HG03139 (cell line): ENCODE measurements around the gene PUS1.
"Not testable (repeated sequence)": the region's sequence is repeated elsewhere in the genome, so short reads cannot be mapped to it uniquely, and the experiment has no call there.

ENCODE experiments used
- ATAC-seq: cut with Tn5 transposase; IDR thresholded peaks from one replicate; pipeline ENCODE4 v1.9.1; 2021; ENCODE audit not compliant: unreplicated experiment

Gene PUS1

GRCh38 chr12:131959641-131960589 lies 30.8 kb downstream of the PUS1 start:
- no peak for ATAC-seq

GRCh38 chr12:131960590-131961325 lies 31.7 kb downstream of the PUS1 start:
- ATAC-seq: not testable (repeated sequence)

- ATAC-seq: not testable (repeated sequence)
Measured at GRCh38 chr12:131961328-131961727, 32.3 kb downstream of the PUS1 start.

- no peak for ATAC-seq
Measured at GRCh38 chr12:131962069-131962468, 33.0 kb downstream of the PUS1 start.

- ATAC-seq: no peak
Measured at GRCh38 chr12:131963381-131963780, 34.3 kb downstream of the PUS1 start.

GRCh38 chr12:131965073-131965472 lies 36.0 kb downstream of the PUS1 start:
- no peak for ATAC-seq

GRCh38 chr12:131971226-131971625 lies 42.1 kb downstream of the PUS1 start:
- ATAC-seq: no peak

- ATAC-seq: no peak
Measured at GRCh38 chr12:131975228-131975627, 46.2 kb downstream of the PUS1 start.

- ATAC-seq: no peak
Measured at GRCh38 chr12:131979606-131980005, 50.5 kb downstream of the PUS1 start.

GRCh38 chr12:131980263-131980662 lies 51.2 kb downstream of the PUS1 start:
- ATAC-seq: no peak

- ATAC-seq: no peak
Measured at GRCh38 chr12:131981388-131981787, 52.3 kb downstream of the PUS1 start.

GRCh38 chr12:131982041-131982440 lies 53.0 kb downstream of the PUS1 start:
- ATAC-seq: no peak

- no peak for ATAC-seq
Measured at GRCh38 chr12:131983026-131983425, 54.0 kb downstream of the PUS1 start.

GRCh38 chr12:131983554-131983953 lies 54.5 kb downstream of the PUS1 start:
- ATAC-seq: no peak

- no peak for ATAC-seq
Measured at GRCh38 chr12:131984334-131984733, 55.3 kb downstream of the PUS1 start.

- ATAC-seq: not testable (repeated sequence)
Measured at GRCh38 chr12:131985510-131985875, 56.4 kb downstream of the PUS1 start.

- ATAC-seq: no peak
Measured at GRCh38 chr12:131986361-131986760, 57.3 kb downstream of the PUS1 start.

GRCh38 chr12:131986910-131987309 lies 57.8 kb downstream of the PUS1 start:
- no peak for ATAC-seq

GRCh38 chr12:131987552-131987951 lies 58.5 kb downstream of the PUS1 start:
- ATAC-seq: no peak

- ATAC-seq: no peak
Measured at GRCh38 chr12:131988054-131988796, 59.1 kb downstream of the PUS1 start.

GRCh38 chr12:131989021-131989420 lies 59.9 kb downstream of the PUS1 start:
- ATAC-seq: no peak
